ENCODE data around the gene SLC19A1. TPM values are rescaled to one million over a fixed set of nuclear protein-coding genes. Genes with fewer than 3 reads are reported as not detected.

SLC19A1 gene
- total RNA-seq, 1 experiment from 2014 or later, result 25.4 TPM

GRCh38 chr21:45513741-45514310 lies 28.4 kb downstream of the SLC19A1 start:
- TF ChIP-seq CTCF (IDR thresholded peaks at IDR 0.05; ENCODE audit: unreplicated experiment), result no peak
- CTCF ChIA-PET, result no interaction called here
- Mint-ChIP-seq H3K36me3 (ENCODE audit: insufficient read depth, unreplicated experiment) (peaks cover 1% of the 10 kb centered on the region), H3K27me3 (ENCODE audit: insufficient read depth, unreplicated experiment) (no peaks in the 10 kb centered on the region), H3K4me3 (ENCODE audit: unreplicated experiment) (no peak overlapping the region), H3K4me1 (ENCODE audit: insufficient read depth, unreplicated experiment) (no peaks in the 10 kb centered on the region), H3K27ac (ENCODE audit: low read depth, unreplicated experiment) (no peak overlapping the region), H3K9me3 (ENCODE audit: unreplicated experiment) (peaks cover 11% of the 10 kb centered on the region)
- no TSS peak for BruUV-seq (replicated peaks)
- POLR2A ChIA-PET, result no interaction called here
- intact Hi-C loops (cut with micrococcal nuclease), result no loop called here
- no peak for DNase-seq (ENCODE audit: unreplicated experiment)

DNA sequence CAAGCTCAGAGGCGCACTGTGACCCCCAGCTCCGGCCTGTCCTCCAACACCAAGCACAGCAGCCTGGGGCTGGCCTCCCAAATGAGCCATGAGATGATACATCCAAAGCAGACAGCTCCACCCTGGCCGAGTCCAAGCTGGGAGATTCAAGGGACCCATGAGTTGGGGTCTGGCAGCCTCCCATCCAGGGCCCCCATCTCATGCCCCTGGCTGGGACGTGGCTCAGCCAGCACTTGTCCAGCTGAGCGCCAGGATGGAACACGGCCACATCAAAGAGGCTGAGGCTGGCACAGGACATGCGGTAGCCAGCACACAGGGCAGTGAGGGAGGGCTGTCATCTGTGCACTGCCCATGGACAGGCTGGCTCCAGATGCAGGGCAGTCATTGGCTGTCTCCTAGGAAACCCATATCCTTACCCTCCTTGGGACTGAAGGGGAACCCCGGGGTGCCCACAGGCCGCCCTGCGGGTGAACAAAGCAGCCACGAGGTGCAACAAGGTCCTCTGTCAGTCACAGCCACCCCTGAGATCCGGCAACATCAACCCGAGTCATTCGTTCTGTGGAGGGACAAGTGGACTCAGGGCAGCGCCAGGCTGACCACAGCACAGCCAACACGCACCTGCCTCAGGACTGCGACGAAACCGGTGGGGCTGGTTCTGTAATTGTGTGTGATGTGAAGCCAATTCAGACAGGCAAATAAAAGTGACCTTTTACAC lies 29.1 kb downstream of the SLC19A1 start:
- no peak for DNase-seq (ENCODE audit: unreplicated experiment)
- H3K4me3 Mint-ChIP-seq (ENCODE audit: unreplicated experiment), result no peak overlapping the region
- ChIA-PET POLR2A (no interaction called here), CTCF (interaction anchor here (0.7 kb wide), 1 partner anchor 10 kb away, joined by 3 read pairs; no protein-coding TSS in a partner anchor)
- no peaks in the 10 kb centered on the region for H3K4me1 Mint-ChIP-seq (ENCODE audit: insufficient read depth, unreplicated experiment)
- no peak for TF ChIP-seq CTCF (IDR thresholded peaks at IDR 0.05; ENCODE audit: unreplicated experiment)
- BruUV-seq (replicated peaks), result no TSS peak
- intact Hi-C loops (cut with micrococcal nuclease), result no loop called here
- H3K27ac Mint-ChIP-seq (ENCODE audit: low read depth, unreplicated experiment), result no peak overlapping the region
- H3K27me3 Mint-ChIP-seq (ENCODE audit: insufficient read depth, unreplicated experiment), result no peaks in the 10 kb centered on the region
- H3K36me3 Mint-ChIP-seq (ENCODE audit: insufficient read depth, unreplicated experiment), result no peaks in the 10 kb centered on the region
- H3K9me3 Mint-ChIP-seq (ENCODE audit: unreplicated experiment), result peaks cover 6% of the 10 kb centered on the region

DNA sequence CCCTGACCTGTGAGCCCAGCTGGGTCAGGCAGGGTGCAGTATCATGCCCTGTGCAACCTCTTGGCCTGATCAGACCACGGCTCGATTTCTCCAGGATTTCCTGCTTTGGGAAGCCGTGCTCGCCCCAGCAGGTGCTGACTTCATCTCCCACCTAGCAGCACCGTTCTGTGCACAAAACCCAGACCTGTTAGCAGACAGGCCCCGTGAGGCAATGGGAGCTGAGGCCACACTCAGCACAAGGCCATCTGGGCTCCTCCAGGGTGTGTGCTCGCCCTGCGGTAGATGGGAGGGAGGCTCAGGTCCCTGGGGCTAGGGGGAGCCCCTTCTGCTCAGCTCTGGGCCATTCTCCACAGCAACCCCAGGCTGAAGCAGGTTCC lies 29.6 kb downstream of the SLC19A1 start:
- Mint-ChIP-seq H3K27me3 (ENCODE audit: insufficient read depth, unreplicated experiment) (no peaks in the 10 kb centered on the region), H3K4me3 (ENCODE audit: unreplicated experiment) (no peak overlapping the region), H3K36me3 (ENCODE audit: insufficient read depth, unreplicated experiment) (peaks cover 4% of the 10 kb centered on the region), H3K27ac (ENCODE audit: low read depth, unreplicated experiment) (no peak overlapping the region), H3K4me1 (ENCODE audit: insufficient read depth, unreplicated experiment) (no peaks in the 10 kb centered on the region), H3K9me3 (ENCODE audit: unreplicated experiment) (peaks cover under 1% of the 10 kb centered on the region)
- BruUV-seq (replicated peaks), result no TSS peak
- TF ChIP-seq CTCF (IDR thresholded peaks at IDR 0.05; ENCODE audit: unreplicated experiment), result no peak
- ChIA-PET CTCF (interaction anchor here (0.7 kb wide), 1 partner anchor 11 kb away, joined by 3 read pairs; no protein-coding TSS in a partner anchor), POLR2A (no interaction called here)
- no peak for DNase-seq (ENCODE audit: unreplicated experiment)
- intact Hi-C loops (cut with micrococcal nuclease), result no loop called here

DNA sequence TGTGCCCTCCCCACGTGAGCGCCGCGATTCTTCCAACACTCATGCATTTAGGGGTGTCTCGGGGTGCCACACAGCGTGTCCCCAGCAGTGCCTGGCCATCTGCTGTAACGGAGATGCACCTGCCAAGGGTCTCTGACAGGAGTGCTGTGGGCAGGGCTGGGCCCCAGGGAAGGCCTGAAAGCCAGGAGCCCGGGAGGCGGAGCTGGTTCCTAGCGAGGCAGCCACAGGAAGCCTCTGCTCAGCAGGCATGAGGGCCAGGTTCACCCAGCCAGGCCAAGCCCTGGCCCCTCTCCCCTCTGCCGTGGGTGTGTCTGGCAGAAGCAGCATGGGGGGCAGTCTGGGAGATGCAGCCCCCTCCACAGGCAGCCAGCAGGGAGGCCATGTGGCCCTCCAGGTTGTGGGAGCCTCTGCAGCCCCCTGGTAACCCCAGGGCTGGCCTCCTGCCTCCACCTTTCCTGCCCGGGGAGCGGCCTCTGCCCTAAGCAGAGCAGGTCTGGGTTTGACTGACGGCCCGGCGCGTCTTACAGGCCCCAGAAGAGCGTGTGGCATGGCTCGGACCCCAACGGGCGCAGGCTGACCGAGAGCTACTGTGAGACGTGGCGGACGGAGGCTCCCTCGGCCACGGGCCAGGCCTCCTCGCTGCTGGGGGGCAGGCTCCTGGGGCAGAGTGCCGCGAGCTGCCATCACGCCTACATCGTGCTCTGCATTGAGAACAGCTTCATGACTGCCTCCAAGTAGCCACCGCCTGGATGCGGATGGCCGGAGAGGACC lies 30.4 kb downstream of the SLC19A1 start:
- intact Hi-C loops (cut with micrococcal nuclease), result no loop called here

More for the DNA sequence above, 30.4 kb downstream of the SLC19A1 start:
- H3K9me3 Mint-ChIP-seq (ENCODE audit: unreplicated experiment), result no peaks in the 10 kb centered on the region
- no peak for DNase-seq (ENCODE audit: unreplicated experiment)
- H3K27me3 Mint-ChIP-seq (ENCODE audit: insufficient read depth, unreplicated experiment), result no peaks in the 10 kb centered on the region
- POLR2A ChIA-PET, result no interaction called here
- peaks cover 7% of the 10 kb centered on the region for H3K36me3 Mint-ChIP-seq (ENCODE audit: insufficient read depth, unreplicated experiment)
- no TSS peak for BruUV-seq (replicated peaks)
- no peaks in the 10 kb centered on the region for H3K4me1 Mint-ChIP-seq (ENCODE audit: insufficient read depth, unreplicated experiment)
- H3K27ac Mint-ChIP-seq (ENCODE audit: low read depth, unreplicated experiment), result no peak overlapping the region
- no peak overlapping the region for H3K4me3 Mint-ChIP-seq (ENCODE audit: unreplicated experiment)
- no peak for TF ChIP-seq CTCF (IDR thresholded peaks at IDR 0.05; ENCODE audit: unreplicated experiment)
- CTCF ChIA-PET, result no interaction called here
